KOPT-K1 (cell line): Measurements from ENCODE around the gene ETDA.
"Not testable (repeated sequence)": the region's sequence is repeated elsewhere in the genome, so short reads cannot be mapped to it uniquely, and the experiment has no call there.

Experiments used
- H3K27ac ChIP-seq: fragments of 200-600 bp; sonication (generic); 2 replicates; pipeline ENCODE4 v1.5.1; 2016; ENCODE audit warnings: antibody characterized with exemption, mild to moderate bottlenecking, low read depth, low read length; ENCODE audit not compliant: poor library complexity, severe bottlenecking
- H3K36me3 ChIP-seq: fragments of 200-600 bp; sonication (generic); 2 replicates; pipeline ENCODE4 v1.5.1; 2017; ENCODE audit warnings: antibody characterized with exemption, mild to moderate bottlenecking, low read length, moderate library complexity; ENCODE audit not compliant: insufficient read depth
- H3K9me3 ChIP-seq: fragments of 200-600 bp; sonication (generic); 2 replicates; pipeline ENCODE4 v1.5.1; 2017; ENCODE audit warnings: antibody characterized with exemption, low read length, mild to moderate bottlenecking; ENCODE audit not compliant: insufficient read depth, poor library complexity, severe bottlenecking

ETDA gene

GRCh38 chrX:135252011-135252518 lies at the start of gene ETDA:
TSS of gene ETDA (plus strand) at chrX:135252061. CDS start at chrX:135253277, 1,216 bp downstream.
- H3K9me3 ChIP-seq, H3K27ac ChIP-seq, H3K36me3 ChIP-seq: not testable (repeated sequence)

- not testable (repeated sequence) for H3K9me3 ChIP-seq, H3K36me3 ChIP-seq, H3K27ac ChIP-seq
Measured at GRCh38 chrX:135206427-135206826, 45.4 kb upstream of the ETDA start.

GRCh38 chrX:135213200-135213844 lies 38.5 kb upstream of the ETDA start:
- no peaks in the 10 kb centered on the region for H3K36me3 ChIP-seq
- H3K27ac ChIP-seq = no peak overlapping the region
- H3K9me3 ChIP-seq = no peaks in the 10 kb centered on the region

GRCh38 chrX:135245989-135246388 lies 5.9 kb upstream of the ETDA start:
- H3K36me3 ChIP-seq, H3K9me3 ChIP-seq, H3K27ac ChIP-seq: not testable (repeated sequence)

- not testable (repeated sequence) for H3K27ac ChIP-seq, H3K9me3 ChIP-seq, H3K36me3 ChIP-seq
Measured at GRCh38 chrX:135256087-135256684, 4.3 kb downstream of the ETDA start.

- Histone ChIP-seq H3K36me3 (no peaks in the 10 kb centered on the region), H3K9me3 (no peaks in the 10 kb centered on the region), H3K27ac (no peak overlapping the region)
Measured at GRCh38 chrX:135256923-135257322, 5.1 kb downstream of the ETDA start.

GRCh38 chrX:135257469-135257868 lies 5.6 kb downstream of the ETDA start:
- Histone ChIP-seq H3K27ac (no peak overlapping the region), H3K36me3 (no peaks in the 10 kb centered on the region), H3K9me3 (no peaks in the 10 kb centered on the region)

GRCh38 chrX:135260976-135261375 lies 9.1 kb downstream of the ETDA start:
- H3K36me3 ChIP-seq, H3K9me3 ChIP-seq, H3K27ac ChIP-seq: not testable (repeated sequence)

GRCh38 chrX:135263376-135263775 lies 11.5 kb downstream of the ETDA start:
- not testable (repeated sequence) for H3K27ac ChIP-seq, H3K36me3 ChIP-seq, H3K9me3 ChIP-seq

GRCh38 chrX:135264206-135264605 lies 12.3 kb downstream of the ETDA start:
- H3K27ac ChIP-seq = no peak overlapping the region
- no peaks in the 10 kb centered on the region for H3K36me3 ChIP-seq
- H3K9me3 ChIP-seq = no peaks in the 10 kb centered on the region

- Histone ChIP-seq H3K36me3 (no peaks in the 10 kb centered on the region), H3K27ac (no peak overlapping the region), H3K9me3 (no peaks in the 10 kb centered on the region)
Measured at GRCh38 chrX:135273162-135273561, 21.3 kb downstream of the ETDA start.

- no peak overlapping the region for H3K27ac ChIP-seq
- H3K36me3 ChIP-seq = no peaks in the 10 kb centered on the region
- H3K9me3 ChIP-seq = no peaks in the 10 kb centered on the region
Measured at GRCh38 chrX:135275973-135276372, 24.1 kb downstream of the ETDA start.

- Histone ChIP-seq H3K36me3 (peaks cover 9% of the 10 kb centered on the region; the same call in 1 of the 2 replicates), H3K9me3 (peaks cover 44% of the 10 kb centered on the region), H3K27ac (no peak overlapping the region)
Measured at GRCh38 chrX:135287266-135287823, 35.5 kb downstream of the ETDA start.

- Histone ChIP-seq H3K27ac (peak overlapping the region; percentile 48), H3K36me3 (no peaks in the 10 kb centered on the region; the same call in 1 of the 2 replicates), H3K9me3 (no peaks in the 10 kb centered on the region)
Measured at GRCh38 chrX:135295238-135295943, 43.5 kb downstream of the ETDA start.

GRCh38 chrX:135295944-135296305 lies 44.1 kb downstream of the ETDA start:
- Histone ChIP-seq H3K36me3 (no peaks in the 10 kb centered on the region; the same call in 1 of the 2 replicates), H3K27ac (peak overlapping the region; percentile 48), H3K9me3 (no peaks in the 10 kb centered on the region)
